Hepatocyte (in vitro differentiated cells): ENCODE measurements around the gene PRKCA. TPM values are rescaled to one million over a fixed set of nuclear protein-coding genes. Genes with fewer than 3 reads are reported as not detected.

Experiments
- DNase-seq: peaks from one replicate; pipeline ENCODE4 v3.0.0-alpha.2; 2016; ENCODE audit warnings: low spot score
- H2AFZ ChIP-seq: fragments of 200-600 bp; sonication (generic); 2 replicates; pipeline ENCODE4 v1.6.0; 2016; ENCODE audit warnings: antibody characterized with exemption, mild to moderate bottlenecking
- H3K27ac ChIP-seq: fragments of 200-600 bp; sonication (generic); 2 replicates; pipeline ENCODE4 v1.5.1; 2016; ENCODE audit warnings: mild to moderate bottlenecking
- H3K27me3 ChIP-seq: fragments of 200-600 bp; sonication (generic); 2 replicates; pipeline ENCODE4 v1.6.1; 2016
- H3K36me3 ChIP-seq: fragments of 200-600 bp; sonication (generic); replicated peaks from 2 replicates; pipeline ENCODE4 v1.5.1; 2016; ENCODE audit warnings: low read depth; ENCODE audit not compliant: insufficient read depth
- H3K4me1 ChIP-seq: fragments of 200-600 bp; sonication (generic); 2 replicates; pipeline ENCODE4 v1.5.1; 2016; ENCODE audit warnings: mild to moderate bottlenecking, moderate library complexity; ENCODE audit not compliant: insufficient read depth
- H3K4me2 ChIP-seq: fragments of 200-600 bp; sonication (generic); 2 replicates; pipeline ENCODE4 v1.6.0; 2016
- H3K4me3 ChIP-seq: fragments of 200-600 bp; sonication (generic); 2 replicates; pipeline ENCODE4 v1.5.1; 2016; ENCODE audit warnings: mild to moderate bottlenecking
- H3K79me2 ChIP-seq: fragments of 200-600 bp; sonication (generic); 2 replicates; pipeline ENCODE4 v1.6.0; 2017; ENCODE audit warnings: mild to moderate bottlenecking
- H3K9me2 ChIP-seq: fragments of 200-600 bp; sonication (generic); replicated peaks from 2 replicates; pipeline ENCODE4 v1.6.0; 2017; ENCODE audit warnings: mild to moderate bottlenecking; ENCODE audit not compliant: insufficient read depth
- H3K9me3 ChIP-seq: fragments of 200-600 bp; sonication (generic); 2 replicates; pipeline ENCODE4 v1.5.1; 2016; ENCODE audit warnings: low read depth, mild to moderate bottlenecking
- H4K20me1 ChIP-seq: fragments of 200-600 bp; sonication (generic); 2 replicates; pipeline ENCODE4 v1.6.0; 2016; ENCODE audit warnings: mild to moderate bottlenecking; ENCODE audit not compliant: insufficient read depth, poor library complexity, severe bottlenecking
- EZH2 ChIP-seq: fragments of 200-600 bp; sonication (generic); IDR thresholded peaks from 2 replicates; pipeline ENCODE4 v1.6.1; 2016; ENCODE audit warnings: antibody characterized with exemption, mild to moderate bottlenecking, borderline replicate concordance
- EZH2phosphoT487 ChIP-seq: fragments of 200-600 bp; sonication (generic); IDR thresholded peaks from one replicate; pipeline ENCODE4 v1.6.1; 2018; ENCODE audit warnings: antibody characterized with exemption, mild to moderate bottlenecking, low read depth, moderate library complexity; ENCODE audit not compliant: unreplicated experiment, severe bottlenecking
- WGBS: methylation state at CpG from one replicate; pipeline ENCODE4 v1.1.6; 2016; ENCODE audit warnings: low lambda C conversion rate; ENCODE audit errors: missing lambda C conversion rate; 5-methylcytosine and 5-hydroxymethylcytosine counted together
- polyA plus RNA-seq: library from polyadenylated mRNA; unstranded; fragments of >200 nt; fragmentation: Nextera tagmentation; extraction: Ambion mirVana; gene quantifications from 2 replicates; pipeline ENCODE4 v1.2.1, GENCODE V29; 2016
- total RNA-seq: library from RNA; depleted of rRNA; stranded (reverse); fragments of >200 nt; gene quantifications from 2 replicates; pipeline ENCODE4 v1.2.3, GENCODE V29; 2014
- TF ChIP-seq, protein P1 (sequence below): fragments of 200-600 bp; sonication (generic); IDR thresholded peaks from 2 replicates; pipeline ENCODE4 v1.5.1; 2016; ENCODE audit warnings: antibody characterized with exemption, mild to moderate bottlenecking; ENCODE audit not compliant: poor library complexity

The PRKCA gene
- total and polyA plus RNA-seq, 2 experiments from 2014 or later = 5.9 to 18.5 TPM

DNA sequence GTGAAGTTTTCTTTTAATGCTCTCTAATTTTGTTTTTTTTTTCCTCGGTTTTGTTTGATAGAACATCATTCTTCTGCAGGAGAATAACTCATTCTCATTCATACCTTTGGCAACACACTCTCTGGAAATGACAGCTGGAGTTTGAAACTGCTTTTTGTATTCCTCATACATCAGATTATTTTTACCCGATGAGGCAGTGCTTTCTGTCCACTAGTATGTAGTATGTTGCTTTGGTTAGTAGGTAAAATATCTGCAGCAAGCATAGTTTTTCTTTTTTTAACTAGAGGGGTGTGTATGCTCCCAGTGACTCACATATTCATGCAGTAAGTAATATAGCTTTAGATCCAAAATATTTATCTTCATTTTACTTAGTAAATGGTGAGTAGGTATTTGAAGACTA lies 6.4 kb downstream of the PRKCA start:
- Histone ChIP-seq H3K27ac (no peak overlapping the region), H3K9me3 (no peaks in the 10 kb centered on the region), H3K27me3 (no peaks in the 10 kb centered on the region), H4K20me1 (no peaks in the 10 kb centered on the region), H3K4me1 (no peaks in the 10 kb centered on the region), H2AFZ (no peak overlapping the region), H3K9me2 (no peaks in the 10 kb centered on the region), H3K79me2 (peaks cover 58% of the 10 kb centered on the region), H3K4me2 (no peak overlapping the region), H3K4me3 (no peak overlapping the region), H3K36me3 (no peaks in the 10 kb centered on the region)
- no peak for DNase-seq
- 59% methylated on average over 2 of the region's 2 CpGs for WGBS
- TF ChIP-seq EZH2phosphoT487 (no peak), EZH2 (no peak)
- TF ChIP-seq, protein P1, sequence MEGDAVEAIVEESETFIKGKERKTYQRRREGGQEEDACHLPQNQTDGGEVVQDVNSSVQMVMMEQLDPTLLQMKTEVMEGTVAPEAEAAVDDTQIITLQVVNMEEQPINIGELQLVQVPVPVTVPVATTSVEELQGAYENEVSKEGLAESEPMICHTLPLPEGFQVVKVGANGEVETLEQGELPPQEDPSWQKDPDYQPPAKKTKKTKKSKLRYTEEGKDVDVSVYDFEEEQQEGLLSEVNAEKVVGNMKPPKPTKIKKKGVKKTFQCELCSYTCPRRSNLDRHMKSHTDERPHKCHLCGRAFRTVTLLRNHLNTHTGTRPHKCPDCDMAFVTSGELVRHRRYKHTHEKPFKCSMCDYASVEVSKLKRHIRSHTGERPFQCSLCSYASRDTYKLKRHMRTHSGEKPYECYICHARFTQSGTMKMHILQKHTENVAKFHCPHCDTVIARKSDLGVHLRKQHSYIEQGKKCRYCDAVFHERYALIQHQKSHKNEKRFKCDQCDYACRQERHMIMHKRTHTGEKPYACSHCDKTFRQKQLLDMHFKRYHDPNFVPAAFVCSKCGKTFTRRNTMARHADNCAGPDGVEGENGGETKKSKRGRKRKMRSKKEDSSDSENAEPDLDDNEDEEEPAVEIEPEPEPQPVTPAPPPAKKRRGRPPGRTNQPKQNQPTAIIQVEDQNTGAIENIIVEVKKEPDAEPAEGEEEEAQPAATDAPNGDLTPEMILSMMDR = no peak

DNA sequence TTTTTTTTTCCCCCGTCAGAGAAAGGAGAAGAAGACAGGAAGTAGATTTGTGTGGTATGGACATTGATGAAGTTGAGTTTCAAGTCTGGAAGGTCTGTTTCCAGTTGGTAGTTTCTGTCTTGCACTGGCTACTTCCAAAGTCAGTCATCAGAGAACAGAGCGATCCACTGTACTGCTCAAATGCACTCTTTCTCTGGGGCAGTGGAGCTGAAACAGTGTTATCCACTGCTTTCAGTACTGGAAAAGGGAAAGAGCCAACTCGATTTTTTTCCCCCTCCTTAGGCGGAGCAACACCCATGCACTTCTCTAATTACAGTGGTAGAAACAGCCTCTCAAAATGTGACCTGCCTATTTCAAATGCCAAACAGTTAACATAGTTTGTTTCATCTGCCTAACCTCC lies 7.4 kb downstream of the PRKCA start:
- no peaks in the 10 kb centered on the region for H3K9me2 ChIP-seq
- H3K36me3 ChIP-seq = no peaks in the 10 kb centered on the region
- no peak for DNase-seq
- TF ChIP-seq EZH2 (no peak), EZH2phosphoT487 (no peak)
- TF ChIP-seq, protein P1 = no peak
- no peaks in the 10 kb centered on the region for H4K20me1 ChIP-seq
- no peaks in the 10 kb centered on the region for H3K9me3 ChIP-seq
- no peak overlapping the region for H2AFZ ChIP-seq
- no peak overlapping the region for H3K27ac ChIP-seq
- H3K4me3 ChIP-seq = no peak overlapping the region
- peaks cover 51% of the 10 kb centered on the region for H3K79me2 ChIP-seq
- H3K27me3 ChIP-seq = no peaks in the 10 kb centered on the region
- H3K4me2 ChIP-seq = no peak overlapping the region
- no peaks in the 10 kb centered on the region for H3K4me1 ChIP-seq
- 84% methylated on average over 4 of the region's 4 CpGs for WGBS

GRCh38 chr17:66310528-66311148 lies 8.2 kb downstream of the PRKCA start:
- Histone ChIP-seq H3K79me2 (peaks cover 43% of the 10 kb centered on the region), H4K20me1 (no peaks in the 10 kb centered on the region), H3K27ac (no peak overlapping the region), H3K9me2 (no peaks in the 10 kb centered on the region), H3K4me1 (no peaks in the 10 kb centered on the region), H3K36me3 (no peaks in the 10 kb centered on the region), H3K27me3 (no peaks in the 10 kb centered on the region), H2AFZ (no peak overlapping the region), H3K9me3 (no peaks in the 10 kb centered on the region), H3K4me3 (no peak overlapping the region), H3K4me2 (no peak overlapping the region)
- 93% methylated on average over 7 of the region's 7 CpGs for WGBS
- no peak for DNase-seq
- TF ChIP-seq EZH2 = no peak
- TF ChIP-seq, protein P1 = no peak
- TF ChIP-seq EZH2phosphoT487 = no peak
